Renal pelvis (tissue), 4 donors: ENCODE results near the gene TACR1. TPM values are rescaled to one million over a fixed set of nuclear protein-coding genes. Genes with fewer than 3 reads are reported as not detected.

ENCODE experiments used
- DNase-seq: peaks from one replicate; pipeline ENCODE4 v3.0.0-alpha.2; 2013
- polyA plus RNA-seq, 3 donors: library from polyadenylated mRNA; unstranded; fragments of 120-200 nt; gene quantifications; one replicate each; pipeline ENCODE4 v1.2.1, GENCODE V29; 2013; ENCODE audit not compliant: insufficient read length in 3 of 3

The TACR1 gene
- polyA plus RNA-seq, 3 donors, result 1.4 to 2.1 (median 2.1) TPM

DNA sequence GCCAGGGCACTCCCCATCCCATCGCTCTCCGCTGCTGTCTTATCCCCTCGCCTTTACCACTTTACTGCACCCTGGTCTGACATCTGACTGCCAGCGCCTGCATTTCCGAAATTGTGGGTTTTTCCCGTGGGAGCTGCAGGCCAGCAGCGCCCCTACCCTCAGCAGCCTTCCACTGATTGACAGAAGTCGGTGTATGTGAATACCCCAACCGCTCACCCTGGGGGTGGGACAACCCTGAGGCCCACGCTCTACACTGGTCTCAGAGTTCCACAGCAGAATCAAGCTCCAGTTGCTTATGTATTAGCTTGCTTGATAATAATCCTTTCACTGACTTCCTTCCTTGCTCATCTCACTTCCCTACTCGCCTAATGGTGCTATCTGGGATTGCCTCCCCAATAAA lies 178.8 kb downstream of the TACR1 start:
- DNase-seq, result no peak

DNA sequence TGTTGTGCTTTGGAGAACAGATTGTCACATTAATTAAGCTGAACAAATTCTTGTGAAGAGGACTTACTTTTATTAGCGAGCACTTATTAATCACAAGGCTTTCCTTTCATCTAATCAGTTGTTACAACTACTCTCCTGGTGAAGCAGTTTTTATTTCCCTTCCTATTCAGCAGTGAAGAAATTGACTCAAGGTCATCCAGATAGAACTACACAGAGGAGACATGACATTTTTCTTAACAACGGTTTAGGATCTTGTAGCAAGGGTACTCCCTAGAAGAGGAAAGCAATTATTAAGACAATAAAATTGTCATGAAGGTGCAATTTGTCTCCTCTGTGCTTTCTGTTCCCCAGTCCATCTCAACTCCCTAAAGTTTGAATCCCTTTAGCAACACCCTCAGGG lies 179.5 kb downstream of the TACR1 start:
- no peak for DNase-seq

DNA sequence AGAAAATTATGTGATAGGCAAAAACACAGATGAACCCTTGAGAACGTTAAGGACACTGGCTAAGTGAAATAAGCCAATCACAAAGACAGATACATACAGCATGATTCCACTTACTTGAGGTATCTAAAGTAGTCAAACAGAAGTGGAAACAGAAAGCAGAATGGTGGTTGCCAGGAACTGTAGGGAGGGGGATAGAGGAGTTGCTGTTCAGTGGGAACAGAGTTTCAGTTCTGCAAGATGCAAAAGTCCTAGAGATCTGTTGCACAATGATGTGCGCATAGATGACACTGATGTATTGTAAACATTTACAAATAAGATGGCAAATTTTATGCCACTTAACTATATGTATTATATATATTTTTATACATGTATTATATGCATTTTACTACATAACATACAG lies 181.2 kb downstream of the TACR1 start:
- no peak for DNase-seq

DNA sequence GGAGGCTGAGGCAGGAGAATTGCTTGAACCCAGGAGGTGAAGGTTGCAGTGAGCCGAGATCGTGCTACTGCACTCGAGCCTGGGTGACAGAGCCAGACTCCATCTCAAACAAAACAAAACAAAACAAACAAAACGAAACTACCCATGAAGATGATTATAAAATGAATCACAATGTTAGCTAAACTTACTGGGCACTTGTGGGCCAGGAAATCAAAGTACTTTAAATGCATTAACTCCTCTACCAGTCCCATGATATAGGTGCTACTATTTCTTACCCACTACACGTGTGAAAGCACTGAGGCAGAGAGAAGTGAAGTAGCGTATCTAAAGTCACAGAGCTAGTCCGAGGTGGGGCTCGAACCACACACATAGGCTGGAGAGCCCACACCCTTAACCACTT lies 187.2 kb downstream of the TACR1 start:
- DNase-seq, result no peak

DNA sequence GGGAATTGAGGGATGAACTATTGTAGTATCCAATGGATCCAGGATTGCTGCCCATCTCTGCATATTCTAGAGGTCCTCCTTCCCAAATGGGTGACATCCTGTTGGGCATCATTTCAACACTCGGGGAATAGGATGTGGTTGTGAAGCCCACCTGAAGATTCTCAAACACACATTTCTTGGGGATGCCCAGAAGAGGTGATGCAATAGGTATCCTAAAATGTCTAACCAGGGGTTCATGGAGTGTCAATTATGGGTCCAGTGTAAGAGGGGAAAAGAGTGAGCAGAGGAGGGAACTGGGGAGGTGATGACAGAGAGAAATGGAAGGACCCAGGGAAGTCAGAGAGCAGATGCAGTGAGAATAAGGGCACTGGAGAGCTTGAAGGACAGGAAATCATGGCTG lies 188.7 kb downstream of the TACR1 start:
- no peak for DNase-seq

DNA sequence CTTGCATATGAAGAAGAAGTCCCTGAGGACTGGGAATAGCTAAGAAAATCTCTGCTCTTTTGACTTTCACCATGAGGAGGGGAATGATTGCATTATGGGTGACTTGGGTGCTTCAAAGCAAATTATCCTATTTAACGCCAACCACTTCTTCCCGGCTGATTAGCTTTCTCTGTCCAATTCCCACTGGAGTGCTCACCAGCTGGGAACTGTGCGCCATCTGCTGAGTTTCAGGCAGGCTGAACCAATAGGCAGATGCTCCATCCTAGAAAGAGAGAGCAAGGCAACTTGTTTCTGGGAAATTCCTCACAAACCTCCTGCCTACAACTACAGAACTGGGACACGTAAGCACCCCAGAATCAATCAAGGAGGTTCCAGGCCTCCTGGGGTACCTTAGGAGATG lies 191.5 kb downstream of the TACR1 start:
- DNase-seq, result no peak

DNA sequence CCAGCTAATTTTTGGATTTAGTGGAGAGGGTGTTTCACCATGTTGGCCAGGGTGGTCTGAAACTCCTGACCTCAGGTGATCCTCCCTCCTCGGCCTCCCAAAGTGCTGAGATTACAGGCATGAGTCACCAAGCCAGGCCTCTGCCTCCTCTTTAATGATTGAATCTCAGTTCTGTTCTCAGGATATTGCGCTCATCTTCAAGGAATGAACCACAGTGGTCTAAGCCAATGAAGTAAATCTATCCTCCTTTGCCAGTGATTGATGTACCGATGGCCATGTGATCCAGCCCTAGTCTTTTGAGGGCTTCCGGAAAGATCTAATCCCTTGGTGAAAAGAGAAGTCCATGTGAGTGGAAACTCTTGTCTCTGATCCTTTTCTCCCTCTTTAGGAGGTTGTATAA lies 192.3 kb downstream of the TACR1 start:
- no peak for DNase-seq

DNA sequence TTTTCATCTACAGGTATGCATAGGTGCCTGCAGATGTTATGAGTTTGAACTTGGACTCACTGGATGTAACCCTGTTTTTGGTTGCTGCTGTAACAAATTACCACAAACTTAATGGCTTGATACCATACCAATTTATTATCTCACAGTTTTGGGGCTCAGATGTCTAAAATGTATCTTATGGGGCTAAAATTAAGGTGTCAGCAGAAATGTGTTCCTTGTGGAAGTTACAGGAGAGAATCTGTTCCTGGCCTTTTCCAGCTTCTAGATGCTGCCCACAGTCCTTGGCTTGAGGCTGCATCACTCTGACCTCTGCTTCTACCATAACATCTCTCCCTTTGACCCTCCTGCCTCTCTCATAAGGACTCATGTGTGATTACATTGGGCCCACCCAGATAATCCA lies 193.3 kb downstream of the TACR1 start:
- no peak for DNase-seq

DNA sequence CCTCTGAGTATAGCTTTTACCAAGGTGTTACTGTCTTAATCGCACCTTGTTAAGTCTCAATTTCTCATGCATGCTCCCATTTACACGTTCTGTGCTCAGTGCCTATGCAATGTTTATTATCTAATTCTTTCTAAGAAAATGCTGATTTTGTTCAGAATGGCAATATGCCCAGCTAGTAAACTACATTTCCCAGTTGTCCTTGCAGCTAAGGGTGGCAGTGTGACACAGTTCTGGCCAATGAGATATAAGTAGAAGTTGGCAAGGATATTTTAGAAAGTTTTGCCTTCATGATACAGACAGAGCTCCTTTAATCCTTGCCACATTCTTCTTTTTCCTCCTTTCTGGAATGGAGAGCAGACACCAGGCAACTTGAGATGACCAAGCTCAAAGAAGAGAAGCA lies 195.5 kb downstream of the TACR1 start:
- no peak for DNase-seq

DNA sequence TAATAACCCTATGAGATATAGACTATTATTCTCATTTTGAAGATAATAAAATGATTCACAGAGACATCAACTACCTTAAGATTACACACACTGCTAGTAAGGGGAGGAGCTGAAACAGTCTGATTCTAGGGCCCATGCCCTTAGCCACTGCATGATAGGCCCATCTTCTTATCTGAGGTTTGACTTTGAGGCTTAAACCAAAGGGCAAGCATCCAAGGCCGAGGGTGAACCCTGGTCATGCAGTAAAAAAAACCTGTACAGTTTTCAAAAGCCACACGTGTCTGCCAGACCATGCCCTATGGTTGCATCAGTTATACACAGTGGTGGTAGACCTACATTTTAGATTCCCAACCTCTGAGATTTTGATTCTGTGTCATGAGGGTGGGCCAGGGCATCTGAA lies 196.0 kb downstream of the TACR1 start:
- no peak for DNase-seq

DNA sequence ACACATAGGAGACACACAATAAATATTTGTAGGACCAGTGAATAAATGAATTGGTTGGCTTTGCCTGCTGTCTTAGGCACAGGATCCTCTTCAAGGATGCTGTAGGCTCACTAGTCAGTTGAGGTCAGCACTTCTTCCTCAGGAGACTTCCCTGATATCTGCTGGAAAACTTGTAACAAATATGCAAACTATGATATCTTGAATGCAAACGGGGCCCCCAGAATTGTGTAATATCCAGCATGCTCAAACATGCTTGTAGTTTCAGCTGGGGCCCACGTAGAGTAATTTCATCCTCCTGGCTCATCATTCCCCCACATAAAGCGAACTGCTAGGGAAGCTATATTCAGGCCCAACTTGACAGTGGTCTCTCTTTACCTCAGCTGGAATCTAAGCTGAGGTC lies 197.3 kb downstream of the TACR1 start:
- no peak for DNase-seq

DNA sequence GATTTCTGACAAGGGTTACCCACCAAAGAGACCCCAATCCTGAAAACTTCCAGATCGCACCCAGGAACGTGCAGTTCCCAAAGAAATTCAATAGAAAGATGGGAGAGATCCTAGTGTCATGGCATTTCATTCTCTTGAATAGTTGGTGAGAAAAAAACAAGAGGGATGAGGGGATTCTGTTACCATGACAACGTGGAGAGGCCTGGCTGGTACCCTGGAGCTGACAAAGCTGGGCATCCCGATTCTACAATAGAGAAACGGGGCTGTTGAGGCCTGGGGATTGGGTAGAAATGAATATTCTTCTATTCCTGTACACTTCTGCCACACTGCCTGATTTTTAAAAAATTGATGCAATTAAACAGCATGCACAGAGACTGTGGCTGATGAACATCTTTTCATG lies 199.9 kb downstream of the TACR1 start:
- no peak for DNase-seq

Other genes with a start within 250 kb of the TACR1 start
- gene POLE4, start 240.9 kb downstream of the TACR1 start, polyA plus RNA-seq, result 10 to 100 TPM; 42.3 to 51.5 (median 48.7) TPM